GM23338 (cell line): ENCODE data around the gene NIPBL. TPM values are rescaled to one million over a fixed set of nuclear protein-coding genes. Genes with fewer than 3 reads are reported as not detected.

Source experiments
- ATAC-seq: fragments of 200-7000 bp; cut with Tn5 transposase; 3 replicates; pipeline ENCODE4 v1.9.1; 2020
- DNase-seq: peaks from one replicate; pipeline ENCODE4 v3.0.0-alpha.2; 2015; ENCODE audit warnings: low spot score
- H2AFZ ChIP-seq: fragments of 200-600 bp; sonication (generic); 2 replicates; pipeline ENCODE4 v1.8.0; 2016; ENCODE audit warnings: antibody characterized with exemption, mild to moderate bottlenecking, moderate library complexity
- H3F3A ChIP-seq: fragments of 200-600 bp; sonication (generic); replicated peaks from 2 replicates; pipeline ENCODE4 v1.8.0; 2017; ENCODE audit warnings: antibody characterized with exemption, mixed run types, low read depth
- H3K27ac ChIP-seq: fragments of 200-600 bp; sonication (generic); 2 replicates; pipeline ENCODE4 v1.6.1; 2016; ENCODE audit warnings: low read depth
- H3K27me3 ChIP-seq: fragments of 200-600 bp; sonication (generic); 2 replicates; pipeline ENCODE4 v1.8.0; 2016; ENCODE audit warnings: mild to moderate bottlenecking, mixed run types, moderate library complexity; ENCODE audit not compliant: insufficient read depth
- H3K36me3 ChIP-seq: fragments of 200-600 bp; sonication (generic); 2 replicates; pipeline ENCODE4 v1.8.0; 2016; ENCODE audit warnings: mild to moderate bottlenecking; ENCODE audit not compliant: insufficient read depth
- H3K4me1 ChIP-seq: fragments of 200-600 bp; sonication (generic); 2 replicates; pipeline ENCODE4 v1.8.0; 2016; ENCODE audit warnings: mild to moderate bottlenecking, moderate library complexity; ENCODE audit not compliant: insufficient read depth
- H3K4me2 ChIP-seq: fragments of 200-600 bp; sonication (generic); 2 replicates; pipeline ENCODE4 v1.7.1; 2017; ENCODE audit warnings: mixed run types
- H3K4me3 ChIP-seq: fragments of 200-600 bp; sonication (generic); 2 replicates; pipeline ENCODE4 v1.6.1; 2016; ENCODE audit warnings: mixed run types
- H3K79me2 ChIP-seq: fragments of 200-600 bp; sonication (generic); replicated peaks from 2 replicates; pipeline ENCODE4 v1.8.0; 2017; ENCODE audit warnings: mild to moderate bottlenecking; ENCODE audit not compliant: insufficient read depth
- H3K9me2 ChIP-seq: fragments of 200-600 bp; sonication (generic); 2 replicates; pipeline ENCODE4 v1.8.0; 2017; ENCODE audit not compliant: insufficient read depth
- H4K20me1 ChIP-seq: fragments of 200-600 bp; sonication (generic); replicated peaks from 2 replicates; pipeline ENCODE4 v1.8.0; 2017; ENCODE audit warnings: mild to moderate bottlenecking; ENCODE audit not compliant: insufficient read depth
- H3K27ac Mint-ChIP-seq: 2 replicates; pipeline ENCODE4 v1.8.0; 2020; ENCODE audit warnings: inconsistent platforms, mild to moderate bottlenecking, moderate library complexity, mixed read lengths
- H3K27me3 Mint-ChIP-seq: 3 replicates; pipeline ENCODE4 v1.8.0; 2022; ENCODE audit warnings: low read depth, mild to moderate bottlenecking, moderate library complexity, mixed read lengths, inconsistent platforms; ENCODE audit not compliant: insufficient read depth, poor library complexity
- H3K36me3 Mint-ChIP-seq: 3 replicates; pipeline ENCODE4 v1.8.0; 2021; ENCODE audit warnings: low read depth, mild to moderate bottlenecking, inconsistent platforms, moderate library complexity, mixed read lengths
- H3K4me1 Mint-ChIP-seq: 3 replicates; pipeline ENCODE4 v1.8.0; 2020; ENCODE audit warnings: mild to moderate bottlenecking, inconsistent platforms, mixed read lengths
- H3K4me3 Mint-ChIP-seq: 3 replicates; pipeline ENCODE4 v1.8.0; 2021; ENCODE audit warnings: moderate library complexity, mild to moderate bottlenecking, inconsistent platforms, mixed read lengths
- H3K9me3 Mint-ChIP-seq: 3 replicates; pipeline ENCODE4 v1.8.0; 2020; ENCODE audit warnings: moderate library complexity, mild to moderate bottlenecking, inconsistent platforms, mixed read lengths
- CREB1 ChIP-seq: fragments of 250-450 bp; sonication (Bioruptor Pico); IDR thresholded peaks from 2 replicates; pipeline ENCODE4 v1.5.0; 2020; ENCODE audit warnings: low read depth, mild to moderate bottlenecking, moderate library complexity
- EZH2phosphoT487 ChIP-seq: fragments of 200-600 bp; sonication (generic); IDR thresholded peaks from one replicate; pipeline ENCODE4 v1.8.1; 2018; ENCODE audit warnings: antibody characterized with exemption; ENCODE audit not compliant: unreplicated experiment
- JUNB ChIP-seq: IDR thresholded peaks from one replicate; pipeline ENCODE4 v1.6.1; 2016; ENCODE audit warnings: antibody characterized with exemption; ENCODE audit not compliant: unreplicated experiment
- NANOG ChIP-seq: IDR thresholded peaks from 2 replicates; pipeline ENCODE4 v1.6.1; 2016; ENCODE audit warnings: antibody characterized with exemption, borderline replicate concordance
- STAT1 ChIP-seq: IDR thresholded peaks from one replicate; pipeline ENCODE4 v1.6.1; 2016; ENCODE audit warnings: antibody characterized with exemption; ENCODE audit not compliant: unreplicated experiment
- ZNF114 ChIP-seq: fragments of 250-450 bp; sonication (Bioruptor Pico); IDR thresholded peaks from 2 replicates; pipeline ENCODE4 v1.5.0; 2020; ENCODE audit warnings: mild to moderate bottlenecking, moderate library complexity
- polyA plus RNA-seq: library from polyadenylated mRNA; unstranded; fragments of >200 nt; fragmentation: Nextera tagmentation; extraction: Ambion mirVana; gene quantifications from 2 replicates; pipeline ENCODE4 v1.2.1, GENCODE V29; 2016
- total RNA-seq: library from RNA; depleted of rRNA; stranded (reverse); fragments of >200 nt; shearing (Covaris generic); gene quantifications from 2 replicates; pipeline ENCODE4 v1.2.3, GENCODE V29; 2014
- TF ChIP-seq, protein P1 (sequence below): IDR thresholded peaks from one replicate; pipeline ENCODE4 v1.6.1; 2018; ENCODE audit warnings: antibody characterized with exemption; ENCODE audit not compliant: unreplicated experiment
- TF ChIP-seq, protein P2 (sequence below): IDR thresholded peaks from 2 replicates; pipeline ENCODE4 v1.6.1; 2016; ENCODE audit warnings: antibody characterized with exemption
- TF ChIP-seq, protein P3 (sequence below): fragments of 250-450 bp; sonication (Bioruptor Pico); IDR thresholded peaks from 2 replicates; pipeline ENCODE4 v1.5.0; 2020; ENCODE audit warnings: mild to moderate bottlenecking, moderate library complexity
- TF ChIP-seq, protein P4 (sequence below), 2 experiments: fragments of 200-600 bp in 1 of 2; sonication (generic) in 1 of 2; conservative IDR thresholded peaks; 2 replicates each; pipeline versions ENCODE4 v1.5.1 to v1.6.1; 2016 to 2017; ENCODE audit warnings: antibody characterized with exemption in 2 of 2, low read depth in 2 of 2, mild to moderate bottlenecking in 2 of 2, moderate library complexity in 1 of 2

NIPBL gene
- total and polyA plus RNA-seq, 2 experiments from 2014 or later, result 44.2 to 51.4 TPM

DNA sequence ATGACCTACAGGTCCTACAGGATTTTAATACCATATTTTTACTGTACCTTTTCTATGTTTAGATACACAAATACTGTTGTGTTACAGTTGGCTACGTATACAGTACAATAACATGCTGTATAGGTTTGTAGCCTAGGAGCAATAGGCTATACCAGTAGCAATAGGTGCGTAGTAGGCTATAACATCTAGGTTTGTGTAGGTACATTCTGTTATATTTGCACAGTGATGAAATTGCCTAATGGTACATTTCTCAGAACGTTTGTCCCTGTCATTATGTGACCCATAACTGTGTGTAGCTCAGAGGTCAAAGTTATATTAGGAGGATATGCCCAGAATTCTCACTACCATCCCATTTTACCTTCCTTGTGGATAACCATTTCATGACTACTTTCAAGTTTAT is 59.7 kb downstream of the NIPBL start:
- Histone ChIP-seq H3K27me3 (no peaks in the 10 kb centered on the region), H3K4me3 (no peak overlapping the region), H3K36me3 (no peaks in the 10 kb centered on the region), H4K20me1 (peaks cover 28% of the 10 kb centered on the region), H3F3A (no peaks in the 10 kb centered on the region), H3K4me1 (no peaks in the 10 kb centered on the region), H3K27ac (no peak overlapping the region), H2AFZ (no peak overlapping the region), H3K9me2 (peaks cover 4% of the 10 kb centered on the region; the same call in 1 of the 2 replicates), H3K79me2 (peaks cover 98% of the 10 kb centered on the region), H3K4me2 (no peak overlapping the region)
- Mint-ChIP-seq H3K36me3 (no peaks in the 10 kb centered on the region), H3K27me3 (peaks cover 4% of the 10 kb centered on the region), H3K4me1 (peaks cover 18% of the 10 kb centered on the region; the same call in 2 of the 3 replicates), H3K9me3 (no peaks in the 10 kb centered on the region), H3K27ac (no peak overlapping the region), H3K4me3 (no peak overlapping the region)
- no peak for TF ChIP-seq EZH2phosphoT487
- TF ChIP-seq, protein P1, sequence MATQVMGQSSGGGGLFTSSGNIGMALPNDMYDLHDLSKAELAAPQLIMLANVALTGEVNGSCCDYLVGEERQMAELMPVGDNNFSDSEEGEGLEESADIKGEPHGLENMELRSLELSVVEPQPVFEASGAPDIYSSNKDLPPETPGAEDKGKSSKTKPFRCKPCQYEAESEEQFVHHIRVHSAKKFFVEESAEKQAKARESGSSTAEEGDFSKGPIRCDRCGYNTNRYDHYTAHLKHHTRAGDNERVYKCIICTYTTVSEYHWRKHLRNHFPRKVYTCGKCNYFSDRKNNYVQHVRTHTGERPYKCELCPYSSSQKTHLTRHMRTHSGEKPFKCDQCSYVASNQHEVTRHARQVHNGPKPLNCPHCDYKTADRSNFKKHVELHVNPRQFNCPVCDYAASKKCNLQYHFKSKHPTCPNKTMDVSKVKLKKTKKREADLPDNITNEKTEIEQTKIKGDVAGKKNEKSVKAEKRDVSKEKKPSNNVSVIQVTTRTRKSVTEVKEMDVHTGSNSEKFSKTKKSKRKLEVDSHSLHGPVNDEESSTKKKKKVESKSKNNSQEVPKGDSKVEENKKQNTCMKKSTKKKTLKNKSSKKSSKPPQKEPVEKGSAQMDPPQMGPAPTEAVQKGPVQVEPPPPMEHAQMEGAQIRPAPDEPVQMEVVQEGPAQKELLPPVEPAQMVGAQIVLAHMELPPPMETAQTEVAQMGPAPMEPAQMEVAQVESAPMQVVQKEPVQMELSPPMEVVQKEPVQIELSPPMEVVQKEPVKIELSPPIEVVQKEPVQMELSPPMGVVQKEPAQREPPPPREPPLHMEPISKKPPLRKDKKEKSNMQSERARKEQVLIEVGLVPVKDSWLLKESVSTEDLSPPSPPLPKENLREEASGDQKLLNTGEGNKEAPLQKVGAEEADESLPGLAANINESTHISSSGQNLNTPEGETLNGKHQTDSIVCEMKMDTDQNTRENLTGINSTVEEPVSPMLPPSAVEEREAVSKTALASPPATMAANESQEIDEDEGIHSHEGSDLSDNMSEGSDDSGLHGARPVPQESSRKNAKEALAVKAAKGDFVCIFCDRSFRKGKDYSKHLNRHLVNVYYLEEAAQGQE, result no peak
- no peak for TF ChIP-seq NANOG
- TF ChIP-seq, protein P2, sequence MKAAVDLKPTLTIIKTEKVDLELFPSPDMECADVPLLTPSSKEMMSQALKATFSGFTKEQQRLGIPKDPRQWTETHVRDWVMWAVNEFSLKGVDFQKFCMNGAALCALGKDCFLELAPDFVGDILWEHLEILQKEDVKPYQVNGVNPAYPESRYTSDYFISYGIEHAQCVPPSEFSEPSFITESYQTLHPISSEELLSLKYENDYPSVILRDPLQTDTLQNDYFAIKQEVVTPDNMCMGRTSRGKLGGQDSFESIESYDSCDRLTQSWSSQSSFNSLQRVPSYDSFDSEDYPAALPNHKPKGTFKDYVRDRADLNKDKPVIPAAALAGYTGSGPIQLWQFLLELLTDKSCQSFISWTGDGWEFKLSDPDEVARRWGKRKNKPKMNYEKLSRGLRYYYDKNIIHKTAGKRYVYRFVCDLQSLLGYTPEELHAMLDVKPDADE, result no peak
- TF ChIP-seq, protein P3, sequence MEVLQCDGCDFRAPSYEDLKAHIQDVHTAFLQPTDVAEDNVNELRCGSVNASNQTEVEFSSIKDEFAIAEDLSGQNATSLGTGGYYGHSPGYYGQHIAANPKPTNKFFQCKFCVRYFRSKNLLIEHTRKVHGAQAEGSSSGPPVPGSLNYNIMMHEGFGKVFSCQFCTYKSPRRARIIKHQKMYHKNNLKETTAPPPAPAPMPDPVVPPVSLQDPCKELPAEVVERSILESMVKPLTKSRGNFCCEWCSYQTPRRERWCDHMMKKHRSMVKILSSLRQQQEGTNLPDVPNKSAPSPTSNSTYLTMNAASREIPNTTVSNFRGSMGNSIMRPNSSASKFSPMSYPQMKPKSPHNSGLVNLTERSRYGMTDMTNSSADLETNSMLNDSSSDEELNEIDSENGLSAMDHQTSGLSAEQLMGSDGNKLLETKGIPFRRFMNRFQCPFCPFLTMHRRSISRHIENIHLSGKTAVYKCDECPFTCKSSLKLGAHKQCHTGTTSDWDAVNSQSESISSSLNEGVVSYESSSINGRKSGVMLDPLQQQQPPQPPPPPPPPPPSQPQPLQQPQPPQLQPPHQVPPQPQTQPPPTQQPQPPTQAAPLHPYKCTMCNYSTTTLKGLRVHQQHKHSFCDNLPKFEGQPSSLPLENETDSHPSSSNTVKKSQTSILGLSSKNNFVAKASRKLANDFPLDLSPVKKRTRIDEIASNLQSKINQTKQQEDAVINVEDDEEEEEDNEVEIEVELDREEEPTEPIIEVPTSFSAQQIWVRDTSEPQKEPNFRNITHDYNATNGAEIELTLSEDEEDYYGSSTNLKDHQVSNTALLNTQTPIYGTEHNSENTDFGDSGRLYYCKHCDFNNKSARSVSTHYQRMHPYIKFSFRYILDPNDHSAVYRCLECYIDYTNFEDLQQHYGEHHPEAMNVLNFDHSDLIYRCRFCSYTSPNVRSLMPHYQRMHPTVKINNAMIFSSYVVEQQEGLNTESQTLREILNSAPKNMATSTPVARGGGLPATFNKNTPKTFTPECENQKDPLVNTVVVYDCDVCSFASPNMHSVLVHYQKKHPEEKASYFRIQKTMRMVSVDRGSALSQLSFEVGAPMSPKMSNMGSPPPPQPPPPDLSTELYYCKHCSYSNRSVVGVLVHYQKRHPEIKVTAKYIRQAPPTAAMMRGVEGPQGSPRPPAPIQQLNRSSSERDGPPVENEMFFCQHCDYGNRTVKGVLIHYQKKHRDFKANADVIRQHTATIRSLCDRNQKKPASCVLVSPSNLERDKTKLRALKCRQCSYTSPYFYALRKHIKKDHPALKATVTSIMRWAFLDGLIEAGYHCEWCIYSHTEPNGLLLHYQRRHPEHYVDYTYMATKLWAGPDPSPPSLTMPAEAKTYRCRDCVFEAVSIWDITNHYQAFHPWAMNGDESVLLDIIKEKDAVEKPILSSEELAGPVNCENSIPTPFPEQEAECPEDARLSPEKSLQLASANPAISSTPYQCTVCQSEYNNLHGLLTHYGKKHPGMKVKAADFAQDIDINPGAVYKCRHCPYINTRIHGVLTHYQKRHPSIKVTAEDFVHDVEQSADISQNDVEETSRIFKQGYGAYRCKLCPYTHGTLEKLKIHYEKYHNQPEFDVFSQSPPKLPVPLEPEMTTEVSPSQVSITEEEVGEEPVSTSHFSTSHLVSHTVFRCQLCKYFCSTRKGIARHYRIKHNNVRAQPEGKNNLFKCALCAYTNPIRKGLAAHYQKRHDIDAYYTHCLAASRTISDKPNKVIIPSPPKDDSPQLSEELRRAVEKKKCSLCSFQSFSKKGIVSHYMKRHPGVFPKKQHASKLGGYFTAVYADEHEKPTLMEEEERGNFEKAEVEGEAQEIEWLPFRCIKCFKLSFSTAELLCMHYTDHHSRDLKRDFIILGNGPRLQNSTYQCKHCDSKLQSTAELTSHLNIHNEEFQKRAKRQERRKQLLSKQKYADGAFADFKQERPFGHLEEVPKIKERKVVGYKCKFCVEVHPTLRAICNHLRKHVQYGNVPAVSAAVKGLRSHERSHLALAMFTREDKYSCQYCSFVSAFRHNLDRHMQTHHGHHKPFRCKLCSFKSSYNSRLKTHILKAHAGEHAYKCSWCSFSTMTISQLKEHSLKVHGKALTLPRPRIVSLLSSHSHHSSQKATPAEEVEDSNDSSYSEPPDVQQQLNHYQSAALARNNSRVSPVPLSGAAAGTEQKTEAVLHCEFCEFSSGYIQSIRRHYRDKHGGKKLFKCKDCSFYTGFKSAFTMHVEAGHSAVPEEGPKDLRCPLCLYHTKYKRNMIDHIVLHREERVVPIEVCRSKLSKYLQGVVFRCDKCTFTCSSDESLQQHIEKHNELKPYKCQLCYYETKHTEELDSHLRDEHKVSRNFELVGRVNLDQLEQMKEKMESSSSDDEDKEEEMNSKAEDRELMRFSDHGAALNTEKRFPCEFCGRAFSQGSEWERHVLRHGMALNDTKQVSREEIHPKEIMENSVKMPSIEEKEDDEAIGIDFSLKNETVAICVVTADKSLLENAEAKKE (CRISPR knock-in tag), result no peak
- no peak for TF ChIP-seq ZNF114
- TF ChIP-seq, protein P4, sequence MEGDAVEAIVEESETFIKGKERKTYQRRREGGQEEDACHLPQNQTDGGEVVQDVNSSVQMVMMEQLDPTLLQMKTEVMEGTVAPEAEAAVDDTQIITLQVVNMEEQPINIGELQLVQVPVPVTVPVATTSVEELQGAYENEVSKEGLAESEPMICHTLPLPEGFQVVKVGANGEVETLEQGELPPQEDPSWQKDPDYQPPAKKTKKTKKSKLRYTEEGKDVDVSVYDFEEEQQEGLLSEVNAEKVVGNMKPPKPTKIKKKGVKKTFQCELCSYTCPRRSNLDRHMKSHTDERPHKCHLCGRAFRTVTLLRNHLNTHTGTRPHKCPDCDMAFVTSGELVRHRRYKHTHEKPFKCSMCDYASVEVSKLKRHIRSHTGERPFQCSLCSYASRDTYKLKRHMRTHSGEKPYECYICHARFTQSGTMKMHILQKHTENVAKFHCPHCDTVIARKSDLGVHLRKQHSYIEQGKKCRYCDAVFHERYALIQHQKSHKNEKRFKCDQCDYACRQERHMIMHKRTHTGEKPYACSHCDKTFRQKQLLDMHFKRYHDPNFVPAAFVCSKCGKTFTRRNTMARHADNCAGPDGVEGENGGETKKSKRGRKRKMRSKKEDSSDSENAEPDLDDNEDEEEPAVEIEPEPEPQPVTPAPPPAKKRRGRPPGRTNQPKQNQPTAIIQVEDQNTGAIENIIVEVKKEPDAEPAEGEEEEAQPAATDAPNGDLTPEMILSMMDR (conservative IDR thresholded peaks at IDR 0.05; ENCODE audit: low read depth in 2 of 2), result no peak
- no peak for TF ChIP-seq CREB1 (CRISPR knock-in tag)
- no peak for TF ChIP-seq JUNB
- TF ChIP-seq STAT1, result no peak
- DNase-seq (no peak), ATAC-seq (no peak)
